ENCODE data around the gene ARMC12. TPM values are rescaled to one million over a fixed set of nuclear protein-coding genes. Genes with fewer than 3 reads are reported as not detected.
A peak's percentile ranks its signal among the peaks of the same experiment; 100 is the strongest.

Gene ARMC12
- total RNA-seq, 1 donor from 2014 or later: 1.9 TPM

- no peak overlapping the region for H3K4me3 Mint-ChIP-seq
- peaks cover 10% of the 10 kb centered on the region for H3K27me3 Mint-ChIP-seq (ENCODE audit: insufficient read depth, low read depth)
- no peaks in the 10 kb centered on the region for H3K36me3 ChIP-seq
- no peaks in the 10 kb centered on the region for H3K79me2 ChIP-seq (ENCODE audit: low read depth)
- H3K9ac ChIP-seq: no peak overlapping the region
- H4K20me1 ChIP-seq (ENCODE audit: low read depth): no peaks in the 10 kb centered on the region
- peaks cover 15% of the 10 kb centered on the region for H3K4me1 ChIP-seq
- no peaks in the 10 kb centered on the region for H3K27me3 ChIP-seq
- H3K27ac ChIP-seq: no peak overlapping the region
- TF ChIP-seq CTCF (IDR thresholded peaks at IDR 0.05): no peak
- no peak for TF ChIP-seq EZH2phosphoT487 (IDR thresholded peaks at IDR 0.05)
- TF ChIP-seq EZH2 (IDR thresholded peaks at IDR 0.05): no peak
- no peaks in the 10 kb centered on the region for H3K9me3 ChIP-seq (ENCODE audit: low read depth)
- peaks cover 42% of the 10 kb centered on the region for H3F3A ChIP-seq (ENCODE audit: low read depth)
- peak overlapping the region; percentile 18 for H2AFZ ChIP-seq (replicated peaks)
- no peaks in the 10 kb centered on the region for H3K36me3 Mint-ChIP-seq
- peaks cover 7% of the 10 kb centered on the region for H3K9me3 Mint-ChIP-seq
- DNase-seq (ENCODE audit: low spot score): no peak
- H3K4me1 Mint-ChIP-seq: peaks cover 38% of the 10 kb centered on the region
- H3K4me3 ChIP-seq: no peak overlapping the region
- H3K4me2 ChIP-seq: no peak overlapping the region
- H3K27ac Mint-ChIP-seq: no peak overlapping the region
Observed at GRCh38 chr6:35759426-35759825, 22.6 kb downstream of the ARMC12 start.

GRCh38 chr6:35765739-35766138 lies 28.9 kb downstream of the ARMC12 start:
- DNase-seq (ENCODE audit: low spot score): no peak
- Mint-ChIP-seq H3K27ac (no peak overlapping the region), H3K9me3 (peaks cover 2% of the 10 kb centered on the region), H3K4me1 (peaks cover 13% of the 10 kb centered on the region), H3K36me3 (no peaks in the 10 kb centered on the region), H3K27me3 (ENCODE audit: insufficient read depth, low read depth) (peaks cover 19% of the 10 kb centered on the region), H3K4me3 (peak overlapping the region; percentile 51)
- H3K79me2 ChIP-seq (ENCODE audit: low read depth): no peaks in the 10 kb centered on the region
- no peaks in the 10 kb centered on the region for H4K20me1 ChIP-seq (ENCODE audit: low read depth)
- no peak overlapping the region for H2AFZ ChIP-seq (replicated peaks)
- no peaks in the 10 kb centered on the region for H3K36me3 ChIP-seq
- H3K4me1 ChIP-seq: no peaks in the 10 kb centered on the region
- no peak overlapping the region for H3K4me2 ChIP-seq
- H3K4me3 ChIP-seq: no peak overlapping the region
- no peak overlapping the region for H3K9ac ChIP-seq
- no peak for TF ChIP-seq CTCF (IDR thresholded peaks at IDR 0.05)
- TF ChIP-seq EZH2phosphoT487 (IDR thresholded peaks at IDR 0.05): no peak
- TF ChIP-seq EZH2 (IDR thresholded peaks at IDR 0.05): no peak
- H3K9me3 ChIP-seq (ENCODE audit: low read depth): no peaks in the 10 kb centered on the region
- no peaks in the 10 kb centered on the region for H3K27me3 ChIP-seq
- H3F3A ChIP-seq (ENCODE audit: low read depth): peaks cover 26% of the 10 kb centered on the region
- no peak overlapping the region for H3K27ac ChIP-seq

- Histone ChIP-seq H3K9ac (no peak overlapping the region), H3K27me3 (no peaks in the 10 kb centered on the region), H3K4me2 (no peak overlapping the region), H2AFZ (replicated peaks) (no peak overlapping the region), H3K4me1 (no peaks in the 10 kb centered on the region), H3K4me3 (no peak overlapping the region), H3K79me2 (ENCODE audit: low read depth) (no peaks in the 10 kb centered on the region), H3K9me3 (ENCODE audit: low read depth) (no peaks in the 10 kb centered on the region), H4K20me1 (ENCODE audit: low read depth) (no peaks in the 10 kb centered on the region), H3K36me3 (no peaks in the 10 kb centered on the region), H3K27ac (no peak overlapping the region), H3F3A (ENCODE audit: low read depth) (peaks cover 12% of the 10 kb centered on the region)
- no peak for TF ChIP-seq EZH2 (IDR thresholded peaks at IDR 0.05)
- H3K27me3 Mint-ChIP-seq (ENCODE audit: insufficient read depth, low read depth): peaks cover 16% of the 10 kb centered on the region
- H3K4me1 Mint-ChIP-seq: peaks cover 4% of the 10 kb centered on the region
- peaks cover 2% of the 10 kb centered on the region for H3K9me3 Mint-ChIP-seq
- H3K4me3 Mint-ChIP-seq: no peak overlapping the region
- DNase-seq (ENCODE audit: low spot score): no peak
- no peaks in the 10 kb centered on the region for H3K36me3 Mint-ChIP-seq
- no peak overlapping the region for H3K27ac Mint-ChIP-seq
Observed at GRCh38 chr6:35769211-35769610, 32.4 kb downstream of the ARMC12 start.

GRCh38 chr6:35771343-35771627 lies 34.5 kb downstream of the ARMC12 start:
- H3K27me3 ChIP-seq: peaks cover 8% of the 10 kb centered on the region
- H3K9me3 Mint-ChIP-seq: no peaks in the 10 kb centered on the region
- H3K9me3 ChIP-seq (ENCODE audit: low read depth): no peaks in the 10 kb centered on the region
- no peaks in the 10 kb centered on the region for H3K36me3 Mint-ChIP-seq
- no peak overlapping the region for H2AFZ ChIP-seq (replicated peaks)
- peaks cover 12% of the 10 kb centered on the region for H3F3A ChIP-seq (ENCODE audit: low read depth)
- no peaks in the 10 kb centered on the region for H4K20me1 ChIP-seq (ENCODE audit: low read depth)
- no peak overlapping the region for H3K4me2 ChIP-seq
- peaks cover 2% of the 10 kb centered on the region for H3K4me1 Mint-ChIP-seq
- H3K27ac ChIP-seq: no peak overlapping the region
- no peaks in the 10 kb centered on the region for H3K79me2 ChIP-seq (ENCODE audit: low read depth)
- no peak for DNase-seq (ENCODE audit: low spot score)
- H3K4me1 ChIP-seq: no peaks in the 10 kb centered on the region
- no peak overlapping the region for H3K9ac ChIP-seq
- no peak for TF ChIP-seq EZH2phosphoT487 (IDR thresholded peaks at IDR 0.05)
- TF ChIP-seq CTCF (IDR thresholded peaks at IDR 0.05): no peak
- TF ChIP-seq EZH2 (IDR thresholded peaks at IDR 0.05): no peak
- H3K36me3 ChIP-seq: no peaks in the 10 kb centered on the region
- no peak overlapping the region for H3K27ac Mint-ChIP-seq
- H3K27me3 Mint-ChIP-seq (ENCODE audit: insufficient read depth, low read depth): peaks cover 10% of the 10 kb centered on the region
- no peak overlapping the region for H3K4me3 Mint-ChIP-seq
- no peak overlapping the region for H3K4me3 ChIP-seq

Data from neural progenitor cell (in vitro differentiated cells).